PFSK-1 (cell line): ENCODE measurements around the gene PHF2.

Source experiments
- FOXP2 ChIP-seq: optimal IDR thresholded peaks from 2 replicates; pipeline ENCODE3; 2011; ENCODE audit warnings: borderline replicate concordance, control low read depth, inconsistent platforms; ENCODE audit not compliant: insufficient read depth; ENCODE audit errors: extremely low read length, extremely low read depth
- POLR2AphosphoS5 ChIP-seq: IDR thresholded peaks from 2 replicates; pipeline ENCODE4 v1.6.1; 2012; ENCODE audit warnings: low read depth, mild to moderate bottlenecking, control low read depth, low read length, moderate library complexity
- REST ChIP-seq, 2 experiments: IDR thresholded peaks; 2 replicates each; pipeline versions ENCODE4 v1.6.1 to v1.8.0; 2011 to 2012; ENCODE audit warnings: low read depth in 2 of 2, low read length in 2 of 2, control low read depth in 1 of 2, inconsistent platforms in 1 of 2, mild to moderate bottlenecking in 1 of 2, moderate library complexity in 1 of 2; ENCODE audit not compliant: insufficient read depth in 1 of 2
- SIN3A ChIP-seq: IDR thresholded peaks from 2 replicates; pipeline ENCODE4 v1.6.1; 2012; ENCODE audit warnings: mild to moderate bottlenecking, low read length, moderate library complexity, borderline replicate concordance; ENCODE audit not compliant: insufficient read depth
- TAF1 ChIP-seq: IDR thresholded peaks from 2 replicates; pipeline ENCODE4 v1.6.1; 2012; ENCODE audit warnings: low read length, control low read depth, borderline replicate concordance; ENCODE audit not compliant: insufficient read depth

DNA sequence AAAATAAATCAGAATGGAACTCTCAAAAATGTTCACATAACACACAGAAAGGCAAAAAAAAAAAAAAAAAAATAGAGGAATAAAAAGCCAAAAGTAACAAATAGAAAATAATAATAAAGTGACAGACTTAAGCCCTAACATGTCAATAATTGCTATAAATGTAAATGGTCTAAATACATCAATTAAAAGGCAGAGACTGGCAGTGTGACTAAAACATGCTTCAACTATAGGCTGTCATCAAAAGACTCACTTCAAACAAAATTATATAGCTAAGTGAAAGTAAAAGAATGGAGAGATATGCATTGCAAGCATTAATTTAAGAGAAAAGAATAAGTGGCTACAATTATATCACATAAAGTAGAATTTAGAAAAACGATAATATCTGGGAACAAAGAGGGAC lies 114.2 kb downstream of the PHF2 start:
- no peak for TF ChIP-seq REST (IDR thresholded peaks at IDR 0.05; ENCODE audit: insufficient read depth in 1 of 2, low read depth in 2 of 2, low read length in 2 of 2)
- TF ChIP-seq POLR2AphosphoS5 = no peak
- no peak for TF ChIP-seq SIN3A
- no peak for TF ChIP-seq TAF1
- TF ChIP-seq FOXP2 = no peak
